HEK293T (cell line): Measurements from ENCODE around the gene CPD.
"Not testable (repeated sequence)": the region's sequence is repeated elsewhere in the genome, so short reads cannot be mapped to it uniquely, and the experiment has no call there.

Experiments
- ELF4 ChIP-seq: fragments of 450-650 bp; IDR thresholded peaks from 2 replicates; pipeline ENCODE4 v1.6.1; 2017; ENCODE audit warnings: antibody characterized with exemption
- FOXA1 ChIP-seq: fragments of 450-650 bp; IDR thresholded peaks from 2 replicates; pipeline ENCODE4 v1.6.1; 2016; ENCODE audit warnings: mild to moderate bottlenecking
- FOXK2 ChIP-seq: fragments of 450-650 bp; IDR thresholded peaks from 2 replicates; pipeline ENCODE4 v1.6.1; 2016; ENCODE audit warnings: mild to moderate bottlenecking
- NFRKB ChIP-seq: fragments of 450-650 bp; IDR thresholded peaks from 2 replicates; pipeline ENCODE4 v1.6.1; 2016; ENCODE audit warnings: mild to moderate bottlenecking, moderate library complexity
- SP1 ChIP-seq: fragments of 450-650 bp; IDR thresholded peaks from 2 replicates; pipeline ENCODE4 v1.6.1; 2017
- SUZ12 ChIP-seq: fragments of 450-650 bp; IDR thresholded peaks from 2 replicates; pipeline ENCODE4 v1.6.1; 2016; ENCODE audit warnings: mild to moderate bottlenecking

DNA sequence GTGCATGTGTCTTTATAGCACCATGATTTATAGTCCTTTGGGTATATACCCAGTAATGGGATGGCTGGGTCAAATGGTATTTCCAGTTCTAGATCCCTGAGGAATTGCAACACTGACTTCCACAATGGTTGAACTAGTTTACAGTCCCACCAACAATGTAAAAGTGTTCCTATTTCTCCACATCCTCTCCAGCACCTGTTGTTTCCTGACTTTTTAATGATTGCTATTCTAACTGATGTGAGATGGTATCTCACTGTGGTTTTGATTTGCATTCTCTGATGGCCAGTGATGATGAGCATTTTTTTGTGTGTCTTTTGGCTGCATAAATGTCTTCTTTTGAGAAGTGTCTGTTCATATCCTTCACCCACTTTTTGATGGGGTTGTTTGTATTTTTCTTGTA is 67.9 kb downstream of the CPD start:
- not testable (repeated sequence) for TF ChIP-seq FOXA1, ELF4, SP1, NFRKB, SUZ12, FOXK2
